Measurements from ENCODE around the gene FKRP. TPM values are rescaled to one million over a fixed set of nuclear protein-coding genes. Genes with fewer than 3 reads are reported as not detected.
A peak's percentile ranks its signal among the peaks of the same experiment; 100 is the strongest.
"Not testable (repeated sequence)": the region's sequence is repeated elsewhere in the genome, so short reads cannot be mapped to it uniquely, and the experiment has no call there.

Gene FKRP
- total and polyA plus RNA-seq, 2 donors from 2014 or later = 11.8 to 20.5 TPM

GRCh38 chr19:46802152-46802551, 56.3 kb downstream of the FKRP start:
- Histone ChIP-seq H3K27ac (ENCODE audit: low read depth in 2 of 2, low read length in 2 of 2) (no peak overlapping the region), H3K36me3 (ENCODE audit: control insufficient read depth in 2 of 3, insufficient read depth in 3 of 3, low read length in 3 of 3) (no peaks in the 10 kb centered on the region), H3K9ac (ENCODE audit: low read length in 3 of 3) (no peak overlapping the region), H3K9me3 (ENCODE audit: control insufficient read depth in 2 of 3, insufficient read depth in 1 of 3, low read length in 3 of 3) (no peaks in the 10 kb centered on the region), H3K27me3 (ENCODE audit: control insufficient read depth, insufficient read depth, low read length) (no peaks in the 10 kb centered on the region), H3K4me1 (ENCODE audit: control insufficient read depth in 2 of 3, insufficient read depth in 2 of 3, low read depth in 1 of 3, low read length in 3 of 3) (peaks cover 0 to 4% (median 0%) of the 10 kb centered on the region in 3 donors), H3K4me3 (ENCODE audit: low read length in 3 of 3) (no peak overlapping the region)
- intact Hi-C loops (cut with DNase I) = no loop called here
- no peak for FAIRE-seq
- no peak for TF ChIP-seq CTCF (IDR thresholded peaks at IDR 0.05; ENCODE audit: borderline replicate concordance, extremely low read depth, insufficient read depth)
- DNase-seq = no peak

- Histone ChIP-seq H3K9me3 (ENCODE audit: control insufficient read depth in 2 of 3, insufficient read depth in 1 of 3, low read length in 3 of 3) (no peaks in the 10 kb centered on the region), H3K4me1 (ENCODE audit: control insufficient read depth in 2 of 3, insufficient read depth in 2 of 3, low read depth in 1 of 3, low read length in 3 of 3) (peaks cover 0 to 4% (median 0%) of the 10 kb centered on the region in 3 donors), H3K27me3 (ENCODE audit: control insufficient read depth, insufficient read depth, low read length) (no peaks in the 10 kb centered on the region), H3K4me3 (ENCODE audit: low read length in 3 of 3) (no peak overlapping the region), H3K27ac (ENCODE audit: low read depth in 2 of 2, low read length in 2 of 2) (peak overlapping the region in 1 of 2 donors; percentile 74), H3K36me3 (ENCODE audit: control insufficient read depth in 2 of 3, insufficient read depth in 3 of 3, low read length in 3 of 3) (no peaks in the 10 kb centered on the region), H3K9ac (ENCODE audit: low read length in 3 of 3) (no peak overlapping the region)
- intact Hi-C loops (cut with DNase I) = no loop called here
- no peak for FAIRE-seq
- DNase-seq = peak in 2 of 5 donors; percentile 28 to 56
- no peak for TF ChIP-seq CTCF (IDR thresholded peaks at IDR 0.05; ENCODE audit: borderline replicate concordance, extremely low read depth, insufficient read depth)
These were observed 57.7 kb downstream of the FKRP start for GRCh38 chr19:46803555-46803954.

GRCh38 chr19:46804432-46804831, 58.6 kb downstream of the FKRP start:
- H3K36me3 ChIP-seq (ENCODE audit: control insufficient read depth in 2 of 3, insufficient read depth in 3 of 3, low read length in 3 of 3); FAIRE-seq; H3K27ac ChIP-seq (ENCODE audit: low read depth in 2 of 2, low read length in 2 of 2); H3K9ac ChIP-seq (ENCODE audit: low read length in 3 of 3); H3K27me3 ChIP-seq (ENCODE audit: control insufficient read depth, insufficient read depth, low read length); H3K4me3 ChIP-seq (ENCODE audit: low read length in 3 of 3); H3K4me1 ChIP-seq (ENCODE audit: control insufficient read depth in 2 of 3, insufficient read depth in 2 of 3, low read depth in 1 of 3, low read length in 3 of 3); H3K9me3 ChIP-seq (ENCODE audit: control insufficient read depth in 2 of 3, insufficient read depth in 1 of 3, low read length in 3 of 3); intact Hi-C loops (cut with DNase I); DNase-seq: not testable (repeated sequence)

- H3K27me3 ChIP-seq (ENCODE audit: control insufficient read depth, insufficient read depth, low read length) = no peaks in the 10 kb centered on the region
- peak overlapping the region in 1 of 2 donors; percentile 22 for H3K27ac ChIP-seq (ENCODE audit: low read depth in 2 of 2, low read length in 2 of 2)
- TF ChIP-seq CTCF (IDR thresholded peaks at IDR 0.05; ENCODE audit: borderline replicate concordance, extremely low read depth, insufficient read depth) = no peak
- no peak overlapping the region for H3K4me3 ChIP-seq (ENCODE audit: low read length in 3 of 3)
- no peaks in the 10 kb centered on the region for H3K36me3 ChIP-seq (ENCODE audit: control insufficient read depth in 2 of 3, insufficient read depth in 3 of 3, low read length in 3 of 3)
- intact Hi-C loops (cut with DNase I) = no loop called here
- H3K9ac ChIP-seq (ENCODE audit: low read length in 3 of 3) = no peak overlapping the region
- H3K4me1 ChIP-seq (ENCODE audit: control insufficient read depth in 2 of 3, insufficient read depth in 2 of 3, low read depth in 1 of 3, low read length in 3 of 3) = peaks cover 0 to 4% (median 0%) of the 10 kb centered on the region in 3 donors
- no peak for DNase-seq
- H3K9me3 ChIP-seq (ENCODE audit: control insufficient read depth in 2 of 3, insufficient read depth in 1 of 3, low read length in 3 of 3) = no peaks in the 10 kb centered on the region
- FAIRE-seq = no peak
These were observed 60.8 kb downstream of the FKRP start for GRCh38 chr19:46806656-46807055.

Small RNA genes lying within 50 kb of the gene (microRNA-seq; reads per million reads assigned to microRNA genes)
- 2.0 reads per million for gene MIR320E

Other genes starting within 250 kb of the FKRP start
- gene CALM3, start 144.7 kb upstream of the FKRP start, total RNA-seq = 217 TPM
- gene CALM3, start 144.7 kb upstream of the FKRP start, polyA plus RNA-seq (ENCODE audit: insufficient read depth, low read depth, low replicate concordance) = 350 TPM
- 10.1 TPM for gene PTGIR, start 121.0 kb upstream of the FKRP start, total RNA-seq
- 7.5 TPM for gene PTGIR, start 121.0 kb upstream of the FKRP start, polyA plus RNA-seq (ENCODE audit: insufficient read depth, low read depth, low replicate concordance)
- not detected for gene GNG8, start 109.9 kb upstream of the FKRP start, total RNA-seq
- gene GNG8, start 109.9 kb upstream of the FKRP start, polyA plus RNA-seq (ENCODE audit: insufficient read depth, low read depth, low replicate concordance) = not detected
- gene DACT3, start 84.9 kb upstream of the FKRP start, total RNA-seq = 10.4 TPM
- gene DACT3, start 84.9 kb upstream of the FKRP start, polyA plus RNA-seq (ENCODE audit: insufficient read depth, low read depth, low replicate concordance) = 5.4 TPM
- 69.8 TPM for gene PRKD2, start 28.9 kb upstream of the FKRP start, total RNA-seq
- 26.7 TPM for gene PRKD2, start 28.9 kb upstream of the FKRP start, polyA plus RNA-seq (ENCODE audit: insufficient read depth, low read depth, low replicate concordance)
- gene STRN4, start 393 bp downstream of the FKRP start, total RNA-seq = 74.9 TPM
- 31.5 TPM for gene STRN4, start 393 bp downstream of the FKRP start, polyA plus RNA-seq (ENCODE audit: insufficient read depth, low read depth, low replicate concordance)
- gene SLC1A5, start 42.5 kb downstream of the FKRP start, total RNA-seq = 93.9 TPM
- gene SLC1A5, start 42.5 kb downstream of the FKRP start, polyA plus RNA-seq (ENCODE audit: insufficient read depth, low read depth, low replicate concordance) = 42.1 TPM
- gene AP2S1, start 104.8 kb downstream of the FKRP start, total RNA-seq = 105 TPM
- gene AP2S1, start 104.8 kb downstream of the FKRP start, polyA plus RNA-seq (ENCODE audit: insufficient read depth, low read depth, low replicate concordance) = 226 TPM
- 53.6 TPM for gene ARHGAP35, start 114.9 kb downstream of the FKRP start, total RNA-seq
- gene ARHGAP35, start 114.9 kb downstream of the FKRP start, polyA plus RNA-seq (ENCODE audit: insufficient read depth, low read depth, low replicate concordance) = 14.0 TPM